SJCRH30 (cell line): ENCODE results near the gene MICAL3. TPM values are rescaled to one million over a fixed set of nuclear protein-coding genes. Genes with fewer than 3 reads are reported as not detected.
"Not testable (repeated sequence)": the region's sequence is repeated elsewhere in the genome, so short reads cannot be mapped to it uniquely, and the experiment has no call there.

Experiments used
- DNase-seq, 2 experiments: peaks; one replicate each; pipeline ENCODE4 v3.0.0-alpha.2; 2015 to 2020
- H3K27ac ChIP-seq: fragments of 250-450 bp; sonication (Bioruptor Pico); 2 replicates; pipeline ENCODE4 v1.5.1; 2020; ENCODE audit warnings: mild to moderate bottlenecking, moderate library complexity
- H3K27me3 ChIP-seq: fragments of 250-450 bp; sonication (Bioruptor Pico); 2 replicates; pipeline ENCODE4 v1.5.1; 2020; ENCODE audit warnings: mild to moderate bottlenecking, moderate library complexity
- H3K36me3 ChIP-seq: fragments of 250-450 bp; sonication (Bioruptor Pico); 2 replicates; pipeline ENCODE4 v1.5.1; 2020; ENCODE audit warnings: mild to moderate bottlenecking, moderate library complexity
- H3K4me1 ChIP-seq: fragments of 250-450 bp; sonication (Bioruptor Pico); 2 replicates; pipeline ENCODE4 v1.5.1; 2020; ENCODE audit warnings: mild to moderate bottlenecking, moderate library complexity
- H3K4me3 ChIP-seq: fragments of 250-450 bp; sonication (Bioruptor Pico); 2 replicates; pipeline ENCODE4 v1.5.1; 2020; ENCODE audit warnings: mild to moderate bottlenecking, moderate library complexity
- H3K9me3 ChIP-seq: fragments of 250-450 bp; sonication (Bioruptor Pico); replicated peaks from 2 replicates; pipeline ENCODE4 v1.5.1; 2020; ENCODE audit warnings: mild to moderate bottlenecking, moderate library complexity
- total RNA-seq: library from RNA; depleted of rRNA; stranded (reverse); fragments of >200 nt; shearing (Covaris generic); gene quantifications from 2 replicates; pipeline ENCODE4 v1.2.3, GENCODE V29; 2014

MICAL3 gene
- total RNA-seq, 1 experiment from 2014 or later: 26.1 TPM

DNA sequence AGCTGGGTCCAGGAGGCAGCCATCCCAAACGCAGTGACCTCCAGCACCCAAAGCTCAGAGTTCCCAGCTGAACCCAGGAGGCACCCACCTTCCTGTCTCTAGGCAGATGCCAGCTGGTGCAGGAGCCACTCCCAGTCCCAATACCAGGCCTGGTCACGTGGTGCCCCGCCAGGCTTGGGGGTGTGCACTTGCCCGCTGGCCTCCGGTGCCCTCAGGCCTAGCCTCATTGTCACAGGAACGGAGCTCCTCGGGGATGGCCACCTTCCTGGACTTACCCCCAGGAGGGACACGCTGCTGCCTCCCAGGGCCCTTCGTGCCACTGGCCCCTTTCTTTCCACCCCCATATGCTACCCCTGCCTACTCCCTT lies 254.7 kb downstream of the MICAL3 start:
- Histone ChIP-seq H3K4me1 (peaks cover 14% of the 10 kb centered on the region), H3K27ac (no peak overlapping the region), H3K36me3 (no peaks in the 10 kb centered on the region), H3K27me3 (peaks cover 2% of the 10 kb centered on the region; the same call in 1 of the 2 replicates), H3K4me3 (no peak overlapping the region), H3K9me3 (no peaks in the 10 kb centered on the region)
- DNase-seq: no peak

DNA sequence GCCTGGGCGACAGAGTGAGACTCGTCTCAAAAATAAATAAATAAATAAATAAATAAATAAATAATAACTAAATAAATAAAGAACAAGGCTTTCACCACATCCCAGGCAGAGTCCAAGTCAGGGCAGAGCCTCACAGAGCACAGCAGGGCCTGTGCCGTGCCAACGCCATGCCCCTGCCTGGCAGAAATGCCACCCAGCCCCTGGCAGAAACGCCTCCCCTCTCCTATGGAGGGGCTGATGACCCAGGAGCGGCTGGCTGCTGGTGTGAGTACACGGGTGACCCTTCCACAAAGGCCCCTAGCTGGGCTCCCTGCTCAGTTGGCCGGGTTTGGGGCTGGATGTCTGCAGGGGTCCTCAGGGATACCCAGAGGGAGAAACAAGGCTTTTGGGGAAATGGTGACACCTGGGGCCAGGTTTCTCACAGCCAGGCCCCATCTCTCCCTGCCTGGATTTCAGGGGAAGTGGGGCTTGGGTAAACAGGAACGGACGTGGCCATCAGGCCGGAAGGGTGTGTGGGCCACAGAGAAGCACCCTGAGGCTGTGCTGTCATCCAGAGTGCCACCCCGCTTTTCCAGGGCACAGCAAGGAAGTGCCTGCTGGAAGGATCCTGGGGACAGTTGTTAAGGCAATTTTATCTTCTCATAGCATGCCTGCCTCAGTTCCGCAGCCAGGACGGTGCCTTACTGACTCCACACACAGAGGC lies 255.2 kb downstream of the MICAL3 start:
- no peaks in the 10 kb centered on the region for H3K36me3 ChIP-seq
- H3K4me3 ChIP-seq: no peak overlapping the region
- no peaks in the 10 kb centered on the region for H3K27me3 ChIP-seq
- H3K4me1 ChIP-seq: peaks cover 12% of the 10 kb centered on the region
- H3K9me3 ChIP-seq: no peaks in the 10 kb centered on the region
- DNase-seq: no peak
- H3K27ac ChIP-seq: no peak overlapping the region

DNA sequence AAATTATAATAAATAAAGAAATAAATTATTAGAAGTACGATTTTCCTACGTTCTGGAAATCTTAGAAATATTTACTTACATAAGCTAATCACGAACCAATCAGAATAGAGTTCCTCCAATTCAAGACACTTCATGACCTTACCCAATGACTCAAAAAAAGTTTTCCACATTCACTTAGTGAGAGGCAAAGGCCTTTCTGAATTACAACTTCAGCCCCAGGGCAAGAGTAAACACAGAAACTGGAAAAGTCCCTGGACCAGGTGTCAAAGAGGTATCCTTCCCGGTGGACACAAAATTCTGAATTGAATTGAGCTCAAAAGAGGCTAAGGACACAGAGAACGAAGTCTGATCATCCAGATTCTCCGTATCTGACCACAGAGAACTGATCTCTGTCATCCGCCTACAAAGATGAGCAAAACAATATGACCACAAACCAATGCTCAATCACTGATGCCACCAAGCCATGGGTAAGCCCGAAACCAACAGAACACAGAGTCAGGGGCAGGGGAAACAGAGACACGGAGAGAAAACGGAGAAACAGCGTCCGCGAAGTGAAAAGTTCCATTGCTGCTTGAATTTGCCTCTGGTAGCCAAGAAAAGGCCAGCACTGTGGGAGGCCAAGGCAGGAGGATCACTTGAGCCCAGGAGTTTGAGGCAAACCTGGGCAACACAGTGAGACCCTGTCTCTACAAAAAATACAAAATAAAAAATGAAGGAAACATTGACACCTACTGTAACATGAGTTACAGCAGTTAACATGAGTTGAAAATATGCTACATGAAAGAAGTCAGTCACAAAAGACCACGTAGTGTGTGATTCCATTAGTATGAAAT lies 256.9 kb downstream of the MICAL3 start:
- Histone ChIP-seq H3K27ac (no peak overlapping the region), H3K36me3 (no peaks in the 10 kb centered on the region), H3K4me3 (no peak overlapping the region), H3K4me1 (peaks cover 5% of the 10 kb centered on the region), H3K27me3 (no peaks in the 10 kb centered on the region), H3K9me3 (no peaks in the 10 kb centered on the region)
- DNase-seq: no peak

DNA sequence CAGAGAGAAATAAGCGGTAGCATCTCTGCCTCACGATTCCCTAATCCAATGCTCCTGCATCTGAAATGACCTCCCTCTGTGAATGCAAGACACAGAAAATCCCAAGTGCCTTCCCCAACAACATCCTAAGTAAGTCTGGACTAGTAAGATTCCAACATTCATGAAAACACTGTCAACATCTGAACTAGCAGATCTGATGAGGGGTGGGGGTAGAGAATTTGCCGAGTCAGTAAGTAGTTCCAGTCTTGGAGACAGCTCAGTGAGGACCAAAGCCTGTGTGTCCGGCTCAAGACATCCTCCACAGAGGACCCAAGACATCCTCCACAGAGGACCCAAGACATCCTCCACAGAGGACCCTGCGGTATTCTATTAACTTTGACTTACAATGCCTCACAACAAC lies 259.5 kb downstream of the MICAL3 start:
- not testable (repeated sequence) for H3K4me3 ChIP-seq, H3K36me3 ChIP-seq, DNase-seq, H3K27me3 ChIP-seq, H3K27ac ChIP-seq, H3K9me3 ChIP-seq, H3K4me1 ChIP-seq

DNA sequence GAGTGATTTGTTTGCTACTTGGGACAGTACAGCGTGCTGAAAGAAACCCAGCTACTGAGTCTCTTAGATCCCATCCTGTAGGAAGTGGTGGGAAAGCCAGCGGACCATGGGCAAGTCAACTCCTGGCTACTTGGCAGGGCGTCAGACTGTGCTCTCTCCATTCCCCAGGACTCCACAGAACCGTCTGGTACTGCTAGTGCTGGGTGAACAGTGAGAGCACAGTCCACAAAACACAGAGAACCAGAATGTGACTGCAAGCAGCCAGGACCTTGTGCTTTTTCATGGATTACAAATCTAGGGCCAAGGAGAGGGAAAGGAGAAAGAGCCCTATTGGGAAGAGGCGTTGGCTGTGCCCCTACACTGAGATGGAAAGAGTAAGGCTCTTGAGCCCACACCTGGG lies 260.3 kb downstream of the MICAL3 start:
- Histone ChIP-seq H3K27me3 (no peaks in the 10 kb centered on the region), H3K27ac (no peak overlapping the region), H3K36me3 (no peaks in the 10 kb centered on the region), H3K4me1 (no peaks in the 10 kb centered on the region), H3K9me3 (no peaks in the 10 kb centered on the region), H3K4me3 (no peak overlapping the region)
- DNase-seq: no peak

DNA sequence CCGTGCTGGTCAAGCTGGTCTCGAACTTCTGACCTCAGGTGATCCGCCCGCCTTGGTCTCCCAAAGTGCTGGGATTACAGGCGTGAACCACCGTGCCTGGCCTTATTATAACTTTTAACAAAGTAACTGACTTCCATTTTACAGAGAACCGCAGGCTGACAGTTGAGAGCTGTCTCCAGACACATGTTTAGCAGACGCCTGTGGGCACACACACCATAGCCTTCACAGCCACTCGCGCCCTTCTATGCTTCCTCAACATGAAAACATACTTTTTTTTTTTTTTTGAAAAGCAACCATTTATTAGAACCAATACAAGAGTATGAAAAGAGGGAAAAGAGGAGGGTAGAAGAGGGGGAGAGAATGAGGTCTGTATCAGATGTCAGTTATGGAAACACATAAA lies 260.9 kb downstream of the MICAL3 start:
- not testable (repeated sequence) for H3K4me1 ChIP-seq, H3K9me3 ChIP-seq, H3K27me3 ChIP-seq, H3K27ac ChIP-seq, H3K36me3 ChIP-seq, H3K4me3 ChIP-seq, DNase-seq

DNA sequence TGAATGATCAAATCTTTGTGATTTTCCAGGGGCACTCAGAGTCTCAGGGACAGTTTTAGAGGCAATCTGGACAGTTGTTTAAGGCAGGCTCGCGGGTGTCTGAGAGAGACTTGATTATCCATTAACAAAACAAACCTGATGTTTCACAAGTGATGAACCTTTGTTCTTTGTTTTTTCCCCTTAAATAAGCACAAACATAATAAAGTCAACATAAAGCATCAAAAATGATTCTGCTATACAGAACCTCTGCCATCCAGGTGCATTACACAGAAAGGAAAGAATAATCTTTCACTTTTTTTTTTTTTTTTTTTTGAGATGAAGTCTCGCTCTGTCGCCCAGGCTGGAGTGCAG lies 263.2 kb downstream of the MICAL3 start:
- no peaks in the 10 kb centered on the region for H3K36me3 ChIP-seq
- no peak for DNase-seq
- H3K4me3 ChIP-seq: no peak overlapping the region
- no peaks in the 10 kb centered on the region for H3K9me3 ChIP-seq
- H3K4me1 ChIP-seq: no peaks in the 10 kb centered on the region
- no peaks in the 10 kb centered on the region for H3K27me3 ChIP-seq
- H3K27ac ChIP-seq: no peak overlapping the region

DNA sequence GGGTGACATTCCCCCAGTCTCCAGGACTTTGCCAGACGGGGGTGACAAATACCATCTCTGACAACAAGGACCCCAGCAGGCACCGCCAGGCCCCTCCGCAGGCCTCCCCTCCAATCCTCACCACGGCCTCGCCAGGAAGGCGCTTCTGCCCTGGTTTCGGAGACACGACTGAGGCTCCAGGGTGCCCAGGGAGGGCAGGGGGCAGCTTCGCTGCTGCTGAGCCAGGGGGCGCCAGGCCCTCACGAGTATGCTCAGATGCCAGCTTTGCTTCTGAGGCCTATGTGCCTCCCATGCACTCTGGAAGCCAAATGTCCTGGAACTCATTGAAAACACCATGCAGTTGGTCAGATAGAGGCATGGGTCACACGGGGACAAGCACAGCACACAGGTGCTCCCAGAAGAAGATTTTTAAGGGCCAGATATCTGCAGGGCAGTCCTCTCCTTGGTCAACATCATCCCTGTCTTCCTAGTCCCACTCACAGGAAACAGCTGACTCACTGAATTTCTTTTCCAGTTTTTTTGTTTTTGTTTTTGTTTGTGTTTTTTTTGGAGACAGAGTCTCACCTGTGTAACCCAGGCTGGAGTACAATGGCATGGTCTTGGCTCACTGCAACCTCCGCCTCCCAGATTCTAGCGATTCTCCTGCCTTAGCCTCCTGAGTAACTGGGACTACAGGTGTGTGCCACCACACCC lies 270.0 kb downstream of the MICAL3 start:
- Histone ChIP-seq H3K27ac (no peak overlapping the region), H3K9me3 (no peaks in the 10 kb centered on the region), H3K4me1 (no peaks in the 10 kb centered on the region), H3K4me3 (no peak overlapping the region), H3K36me3 (no peaks in the 10 kb centered on the region), H3K27me3 (no peaks in the 10 kb centered on the region)
- DNase-seq: no peak

DNA sequence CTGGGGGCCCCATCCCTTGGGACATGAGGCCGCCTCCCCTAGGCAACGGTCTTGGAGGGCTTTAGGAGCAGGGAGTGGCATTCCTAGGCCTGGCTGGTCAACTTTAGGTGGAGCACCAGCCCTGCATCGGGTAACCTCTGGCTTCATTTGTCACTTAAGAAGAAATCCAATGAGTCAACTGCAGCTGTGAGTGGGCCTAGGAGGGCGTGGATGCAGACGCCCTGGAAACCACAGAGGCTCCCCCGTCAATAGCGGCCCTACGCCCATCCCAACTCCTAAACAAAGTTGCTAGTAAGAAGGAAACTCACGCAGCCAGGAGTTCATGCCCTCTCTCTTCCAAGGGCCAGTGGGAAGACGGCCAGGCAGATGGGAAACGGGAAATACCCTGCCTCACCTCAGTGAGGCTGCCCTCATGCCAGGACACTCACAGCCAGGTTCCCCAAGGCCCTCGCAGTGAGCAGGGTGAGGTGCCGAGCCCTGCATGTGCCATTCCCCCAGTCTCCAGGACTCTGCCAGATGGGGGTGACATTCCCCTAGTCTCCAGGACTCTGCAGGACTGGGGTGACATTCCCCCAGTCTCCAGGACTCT lies 270.9 kb downstream of the MICAL3 start:
- DNase-seq: no peak
- H3K4me1 ChIP-seq: no peaks in the 10 kb centered on the region
- H3K9me3 ChIP-seq: no peaks in the 10 kb centered on the region
- H3K27ac ChIP-seq: no peak overlapping the region
- no peaks in the 10 kb centered on the region for H3K36me3 ChIP-seq
- H3K27me3 ChIP-seq: no peaks in the 10 kb centered on the region
- no peak overlapping the region for H3K4me3 ChIP-seq

DNA sequence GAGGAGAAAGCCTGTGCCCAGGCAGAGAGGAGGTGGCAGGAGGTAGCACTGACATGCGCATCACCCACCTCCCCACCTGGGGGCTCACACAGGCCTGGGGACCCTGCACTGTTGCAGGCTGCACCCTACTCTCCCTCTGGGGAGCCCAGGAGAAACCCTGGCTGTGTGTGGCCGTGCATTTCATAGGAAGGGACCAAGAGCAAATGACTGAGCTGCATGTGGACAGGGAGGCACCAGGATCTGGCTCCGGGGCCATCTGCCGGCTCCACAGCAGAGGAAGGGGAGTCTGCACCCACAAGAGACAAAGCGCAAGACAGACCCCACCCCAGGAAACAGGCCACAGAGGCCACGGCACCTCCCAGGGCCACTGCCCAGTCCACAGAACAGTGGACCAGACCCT lies 272.8 kb downstream of the MICAL3 start:
- no peaks in the 10 kb centered on the region for H3K36me3 ChIP-seq
- no peaks in the 10 kb centered on the region for H3K27me3 ChIP-seq
- H3K4me1 ChIP-seq: no peaks in the 10 kb centered on the region
- H3K9me3 ChIP-seq: no peaks in the 10 kb centered on the region
- H3K27ac ChIP-seq: no peak overlapping the region
- no peak for DNase-seq
- H3K4me3 ChIP-seq: no peak overlapping the region

DNA sequence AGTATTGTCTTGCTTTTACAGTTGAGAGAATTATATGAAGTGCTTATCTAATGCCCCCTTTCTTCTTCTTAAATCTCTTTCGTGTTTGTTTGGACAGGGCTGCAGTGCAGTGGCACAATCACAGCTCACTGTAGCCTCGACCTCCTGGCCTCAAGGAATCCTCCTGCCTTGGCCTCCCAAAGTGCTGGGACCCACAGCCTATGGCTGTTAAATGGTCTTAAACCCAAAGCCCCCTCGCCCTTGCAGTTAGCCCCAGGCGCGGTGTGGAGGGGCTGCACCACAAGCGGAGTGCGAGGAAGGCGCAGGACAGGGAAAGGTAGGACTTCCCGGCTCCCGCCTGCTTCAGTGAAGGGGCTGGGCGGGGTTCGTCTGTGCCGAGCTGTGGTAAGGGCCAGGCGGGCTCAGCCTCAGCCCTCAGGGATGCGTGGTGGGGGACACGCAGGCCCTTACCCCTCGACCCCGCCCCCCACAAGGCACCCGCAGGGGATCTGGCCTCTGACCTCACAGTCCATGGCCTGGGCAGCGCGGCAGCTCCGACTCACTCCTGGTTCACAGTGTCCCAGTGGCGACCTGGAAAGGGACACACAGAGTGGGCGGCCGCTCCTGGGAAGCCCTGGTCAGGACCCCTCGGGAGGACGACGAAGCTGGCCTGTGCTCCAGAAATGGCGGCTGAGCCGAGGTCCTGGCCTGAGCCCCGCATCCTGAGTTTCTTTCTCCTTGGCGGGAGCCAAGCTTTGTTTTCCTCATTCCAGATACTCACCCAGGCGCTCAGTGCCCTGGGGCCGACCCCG lies 274.6 kb downstream of the MICAL3 start:
- Histone ChIP-seq H3K27ac (no peak overlapping the region), H3K36me3 (no peaks in the 10 kb centered on the region), H3K4me3 (no peak overlapping the region), H3K27me3 (no peaks in the 10 kb centered on the region), H3K4me1 (no peaks in the 10 kb centered on the region), H3K9me3 (no peaks in the 10 kb centered on the region)
- no peak for DNase-seq

DNA sequence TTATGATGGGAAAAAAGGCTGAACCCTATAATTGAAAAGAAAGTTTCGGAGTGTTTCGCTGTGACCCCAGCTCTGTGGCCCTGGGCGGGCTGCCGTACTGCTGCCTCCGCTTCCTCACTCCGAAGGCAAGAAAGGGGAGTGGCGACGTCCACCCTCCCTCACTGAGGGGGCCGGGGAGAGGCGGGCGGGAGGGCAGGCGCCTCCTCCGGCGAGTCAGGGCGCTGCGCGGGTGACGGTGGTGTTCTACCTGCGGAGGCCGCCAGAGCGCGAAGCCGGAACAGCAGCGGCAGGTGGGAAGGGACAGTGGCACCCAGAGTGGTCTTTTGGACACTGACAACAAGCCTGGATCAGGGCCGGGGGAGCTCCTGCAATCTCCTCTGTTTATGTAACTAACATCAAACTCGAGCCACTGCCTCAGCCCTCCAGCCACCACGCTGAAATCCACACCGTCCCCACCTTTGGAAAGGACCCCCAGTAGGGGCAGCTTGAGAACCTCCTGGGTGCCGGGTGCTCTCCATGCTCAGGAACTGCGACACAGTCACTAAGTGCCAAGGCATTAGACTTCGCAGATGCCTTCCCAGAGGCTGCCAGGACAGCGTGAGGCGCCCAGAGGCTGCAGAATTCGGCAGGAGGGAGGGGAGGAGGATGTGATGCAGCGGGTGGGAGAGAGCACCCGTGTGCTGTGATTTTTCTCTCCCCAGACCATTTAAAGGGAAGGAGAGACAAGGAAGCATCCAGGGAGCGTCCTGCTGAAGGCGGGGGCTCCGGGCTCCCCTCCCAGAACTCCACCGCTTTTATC lies 275.6 kb downstream of the MICAL3 start:
- Histone ChIP-seq H3K9me3 (no peaks in the 10 kb centered on the region), H3K4me1 (no peaks in the 10 kb centered on the region), H3K27me3 (no peaks in the 10 kb centered on the region), H3K36me3 (no peaks in the 10 kb centered on the region), H3K4me3 (no peak overlapping the region), H3K27ac (no peak overlapping the region)
- no peak for DNase-seq

DNA sequence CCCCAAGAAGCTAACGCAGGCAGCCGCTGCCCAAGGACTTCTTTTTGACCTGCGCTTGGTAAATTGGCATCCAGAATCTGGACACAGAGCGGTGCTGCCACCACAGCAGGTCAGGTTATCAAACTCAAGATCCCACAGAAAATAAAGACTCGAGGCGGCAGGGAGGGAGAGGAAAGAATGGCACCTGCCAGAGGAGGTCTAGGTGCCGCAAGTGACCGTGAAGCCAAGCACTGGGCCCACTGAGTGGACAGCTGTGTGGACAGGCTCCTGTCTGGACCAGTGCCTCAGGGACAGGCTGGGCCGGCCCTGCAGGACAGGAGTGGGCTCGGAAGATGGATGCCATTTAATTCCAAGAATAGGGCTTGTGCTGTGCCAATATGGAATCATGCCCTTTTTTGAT lies 277.4 kb downstream of the MICAL3 start:
- H3K27me3 ChIP-seq: no peaks in the 10 kb centered on the region

DNA sequence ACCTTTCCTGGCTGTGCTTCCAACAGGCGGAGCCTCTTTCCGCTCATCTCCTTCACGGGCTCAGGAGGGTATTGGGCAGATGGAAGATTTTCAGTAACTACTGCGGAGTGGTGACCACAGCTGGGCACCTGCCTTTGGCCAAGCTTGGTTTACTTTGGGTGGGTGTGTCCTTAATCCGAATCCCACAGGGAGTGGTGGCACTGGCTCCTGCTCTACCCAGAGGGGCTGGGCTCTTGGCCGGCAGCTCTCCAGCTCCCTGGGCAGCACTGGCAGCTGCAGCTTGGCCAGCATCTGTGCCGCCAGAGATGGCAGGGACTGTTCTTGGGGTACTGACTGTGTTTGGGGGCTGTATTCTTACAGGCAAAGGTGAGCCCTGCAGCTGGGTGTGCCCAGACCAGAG lies 279.9 kb downstream of the MICAL3 start:
- H3K4me3 ChIP-seq: no peak overlapping the region

More for the DNA sequence above, 277.4 kb downstream of the MICAL3 start:
- Histone ChIP-seq H3K36me3 (no peaks in the 10 kb centered on the region), H3K27ac (no peak overlapping the region), H3K9me3 (no peaks in the 10 kb centered on the region), H3K4me3 (no peak overlapping the region), H3K4me1 (no peaks in the 10 kb centered on the region)
- DNase-seq: no peak

More for the DNA sequence above, 279.9 kb downstream of the MICAL3 start:
- H3K27ac ChIP-seq: no peak overlapping the region
- no peaks in the 10 kb centered on the region for H3K9me3 ChIP-seq
- H3K27me3 ChIP-seq: no peaks in the 10 kb centered on the region
- H3K4me1 ChIP-seq: no peaks in the 10 kb centered on the region
- H3K36me3 ChIP-seq: no peaks in the 10 kb centered on the region
- no peak for DNase-seq
